SH-SY5Y (cell line): ENCODE measurements around the gene CD79A.

Experiments
- GATA2 ChIP-seq: IDR thresholded peaks from 2 replicates; pipeline ENCODE4 v1.6.1; 2011; ENCODE audit warnings: mild to moderate bottlenecking, low read depth, low read length
- GATA3 ChIP-seq: IDR thresholded peaks from 2 replicates; pipeline ENCODE4 v1.6.1; 2011; ENCODE audit warnings: low read depth, mild to moderate bottlenecking, low read length, moderate library complexity

- TF ChIP-seq GATA2: no peak
- no peak for TF ChIP-seq GATA3
Observed at GRCh38 chr19:41848666-41849065, 28.4 kb upstream of the CD79A start.
